ENCODE data around the gene PPT1.
"Not testable (repeated sequence)": the region's sequence is repeated elsewhere in the genome, so short reads cannot be mapped to it uniquely, and the experiment has no call there.

The PPT1 gene

DNA sequence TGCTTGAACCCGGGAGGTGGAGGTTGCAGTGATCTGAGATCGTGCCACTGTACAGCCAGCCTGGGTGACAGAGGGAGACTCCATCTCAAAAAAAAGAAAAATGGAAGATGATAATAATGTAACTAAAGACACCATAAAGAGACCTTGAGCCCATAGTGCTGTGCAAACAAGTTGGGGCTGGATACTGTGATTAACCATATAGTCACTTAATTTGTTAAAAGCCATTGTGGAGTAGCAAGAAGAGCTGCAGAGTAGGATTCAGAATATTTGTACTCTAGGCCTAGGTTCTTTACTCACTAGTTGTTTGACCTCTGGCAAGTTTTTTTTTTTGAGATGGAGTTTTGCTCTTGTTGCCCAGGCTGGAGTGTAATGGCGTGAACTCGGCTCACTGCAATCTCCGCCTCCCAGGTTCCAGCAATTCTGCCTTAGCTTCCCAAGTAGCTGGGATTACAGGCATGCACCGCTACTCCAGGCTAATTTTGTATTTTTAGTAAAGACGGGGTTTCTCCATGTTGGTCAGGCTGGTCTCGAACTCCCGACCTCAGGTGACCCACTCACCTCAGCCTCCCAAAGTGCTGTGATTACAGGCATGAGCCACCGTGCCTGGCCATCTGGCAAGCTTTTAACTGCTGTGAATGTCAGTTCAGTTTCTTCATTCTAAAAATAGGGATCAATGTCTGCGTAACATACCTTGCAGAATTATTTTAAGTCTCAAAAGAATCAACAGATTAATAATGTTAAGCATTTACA, 43.7 kb downstream of the PPT1 start:
- DNase-seq: no peak

- DNase-seq: no peak
Measured at GRCh38 chr1:40050863-40051262, 46.2 kb downstream of the PPT1 start.

- DNase-seq: peak; percentile 44
Measured at GRCh38 chr1:40049725-40050124, 47.3 kb downstream of the PPT1 start.

GRCh38 chr1:40047769-40048168, 49.3 kb downstream of the PPT1 start:
- no peak for DNase-seq

GRCh38 chr1:40047276-40047675, 49.8 kb downstream of the PPT1 start:
- no peak for DNase-seq

- DNase-seq: no peak
Measured at GRCh38 chr1:40045766-40046165, 51.3 kb downstream of the PPT1 start.

DNA sequence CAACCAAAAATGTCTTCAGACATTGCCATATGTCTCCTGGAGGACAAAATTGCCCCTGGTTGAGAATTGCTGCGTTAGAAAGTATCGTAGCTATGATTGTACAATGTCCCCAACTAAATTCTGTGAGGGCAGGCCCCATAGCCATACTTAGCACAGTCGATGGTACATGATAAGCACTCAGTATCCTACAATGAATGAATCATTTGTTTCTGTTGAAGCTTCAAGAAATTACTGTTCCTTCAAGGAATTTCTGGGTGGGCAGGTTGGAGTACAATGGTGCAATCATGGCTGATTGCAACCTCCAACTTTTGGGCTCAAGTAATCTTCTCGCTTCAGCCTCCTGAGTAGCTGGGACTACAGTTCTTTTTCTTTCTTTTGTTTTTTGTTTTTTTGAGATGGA, 51.9 kb downstream of the PPT1 start:
- no peak for DNase-seq

- no peak for DNase-seq
Measured at GRCh38 chr1:40044110-40044509, 52.9 kb downstream of the PPT1 start.

DNA sequence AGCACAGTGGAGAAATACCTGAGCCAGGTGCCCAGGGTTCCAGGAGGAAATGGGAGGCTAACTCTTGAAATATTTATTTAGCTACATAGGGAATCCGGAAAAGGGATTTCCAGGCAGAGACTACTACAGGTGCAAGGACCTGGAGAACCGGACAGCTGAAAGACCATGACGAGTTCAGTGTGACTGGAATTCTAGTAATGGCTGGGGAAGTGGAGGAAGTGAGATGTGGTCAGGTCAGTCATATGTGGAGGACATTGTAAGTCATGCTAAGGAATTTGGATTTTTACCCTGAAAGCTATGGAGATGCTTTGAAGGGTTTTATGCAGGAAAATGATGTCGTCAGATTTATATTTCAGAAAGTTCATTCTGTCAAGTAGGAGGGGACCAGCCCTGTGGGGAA, 54.7 kb downstream of the PPT1 start:
- no peak for DNase-seq

DNA sequence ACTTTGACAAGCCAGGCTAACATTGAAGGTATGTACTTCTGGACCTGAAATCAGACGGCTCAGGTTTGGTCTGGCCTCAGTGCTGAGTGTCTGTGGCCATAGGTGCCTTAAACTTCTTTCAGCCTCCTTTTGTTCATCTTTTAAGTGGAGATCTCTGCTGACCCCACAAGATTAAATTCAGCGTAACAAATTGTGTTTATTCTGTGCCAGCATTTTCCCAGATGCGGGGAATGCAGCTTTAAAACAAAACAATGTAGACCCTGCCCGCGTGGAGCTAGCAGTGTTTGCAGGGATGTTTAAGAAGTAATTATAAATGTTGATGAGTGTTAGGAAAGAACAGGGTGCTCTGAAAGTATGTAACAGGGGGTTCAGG, 55.6 kb downstream of the PPT1 start:
- DNase-seq: no peak

DNA sequence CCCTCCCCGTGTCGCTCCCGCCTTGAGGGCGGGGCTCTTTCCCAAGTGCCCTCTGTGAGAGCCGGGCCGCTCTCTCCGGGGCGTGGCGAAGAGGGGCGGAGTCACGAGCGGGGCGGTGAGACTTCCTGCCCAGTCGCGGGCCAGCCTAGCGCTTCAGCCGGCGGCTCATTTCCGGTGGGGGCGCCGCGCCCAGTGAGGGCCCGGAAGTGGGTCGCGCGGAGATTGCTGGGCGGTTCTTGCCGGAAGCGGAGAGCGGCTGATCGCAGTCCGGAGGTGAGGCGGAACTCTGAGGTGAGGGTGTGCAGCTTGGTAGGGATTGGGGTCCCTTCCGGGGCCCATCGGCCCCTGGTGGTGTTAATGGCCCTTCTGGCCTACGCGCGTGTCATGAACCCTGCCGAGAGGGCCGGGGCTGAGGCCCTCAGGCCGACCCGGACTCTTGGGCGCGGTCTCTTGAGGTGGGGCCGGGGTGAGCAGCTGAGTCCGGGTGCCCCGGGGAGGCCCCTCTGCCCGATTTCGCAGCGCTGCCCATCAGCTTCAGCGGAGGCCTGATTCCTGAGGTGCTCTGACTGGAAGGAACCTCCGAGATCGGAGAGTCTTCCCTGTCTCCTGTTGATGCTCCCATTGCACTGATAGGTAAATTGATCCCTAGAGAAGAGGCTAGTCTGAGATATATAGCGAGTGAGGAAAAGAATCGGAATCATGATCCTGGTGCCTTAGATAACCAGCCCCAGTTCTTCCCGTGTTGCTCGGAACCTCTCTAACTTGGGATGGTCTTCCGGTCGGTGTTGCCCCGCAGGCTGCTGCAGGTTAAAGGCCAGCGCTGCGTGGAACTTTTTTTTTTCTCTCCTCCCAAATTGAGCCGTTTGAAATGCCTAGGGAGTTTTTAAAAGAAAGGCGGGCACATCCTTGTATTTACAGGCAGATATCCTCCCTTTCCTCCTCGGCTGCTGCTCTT, 56.3 kb downstream of the PPT1 start, which contains the start of gene CAP1:
CAP1 (plus strand) TSS at position 219 of the 955 bp plus-strand sequence. CDS start 18,618 bp downstream, outside the sequence.
- DNase-seq: peak; percentile 100

- peak; percentile 86 for DNase-seq
Measured at GRCh38 chr1:40039757-40040510, 57.1 kb downstream of the PPT1 start.

- no peak for DNase-seq
Measured at GRCh38 chr1:40039245-40039756, 57.8 kb downstream of the PPT1 start.

- DNase-seq: no peak
Measured at GRCh38 chr1:40038697-40039096, 58.4 kb downstream of the PPT1 start.

- DNase-seq: not testable (repeated sequence)
Measured at GRCh38 chr1:40037254-40037653, 59.8 kb downstream of the PPT1 start.

GRCh38 chr1:40036574-40036973, 60.5 kb downstream of the PPT1 start:
- DNase-seq: no peak

DNA sequence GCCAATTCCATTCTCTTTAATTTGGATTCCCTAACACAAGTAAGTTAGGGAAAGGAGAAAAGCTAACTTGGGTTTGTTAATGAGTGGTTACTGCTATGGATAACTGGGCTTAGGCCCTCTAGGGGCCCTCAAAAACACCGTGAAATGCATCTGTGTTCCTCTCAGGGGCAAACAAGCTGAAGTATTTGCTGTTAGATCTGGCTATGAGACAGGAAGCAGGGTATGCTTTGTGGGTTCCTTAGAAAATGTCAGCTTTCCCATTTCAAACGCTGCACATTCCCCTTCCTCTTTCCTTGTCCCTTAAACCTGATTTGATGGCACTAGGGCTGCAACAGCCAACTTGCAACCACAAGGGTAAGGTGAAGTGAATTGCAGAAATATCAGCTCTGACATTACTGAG, 62.2 kb downstream of the PPT1 start:
- no peak for DNase-seq

- peak; percentile 55 for DNase-seq
Measured at GRCh38 chr1:40032240-40032891, 64.7 kb downstream of the PPT1 start.

DNA sequence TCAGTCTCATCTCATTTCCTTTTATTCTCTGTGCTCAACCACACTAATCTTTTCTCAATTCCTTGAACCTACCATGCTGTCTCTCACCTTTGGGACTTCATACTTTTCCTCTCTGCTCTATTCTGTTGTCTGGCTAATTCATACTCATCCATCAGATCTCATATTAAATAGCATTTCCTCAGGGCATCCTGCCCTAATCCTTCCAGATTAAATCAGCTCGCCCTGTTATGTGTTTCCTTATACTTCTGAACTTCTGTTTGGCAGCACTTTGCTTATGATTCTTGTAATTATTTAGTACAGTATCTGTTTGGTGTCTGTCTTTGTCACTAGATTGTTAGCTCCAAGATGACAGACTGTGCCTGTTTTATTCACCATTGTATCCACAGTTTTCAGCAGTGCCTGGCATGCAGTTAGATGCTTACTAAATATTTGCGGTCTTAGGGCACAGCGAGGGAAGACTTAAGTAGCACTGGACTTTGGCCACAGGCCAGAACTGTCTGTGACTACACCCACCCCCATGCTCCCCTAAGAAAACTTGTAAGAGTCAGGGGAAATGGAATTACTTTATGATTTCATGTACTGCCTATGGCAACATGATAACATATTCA, 66.4 kb downstream of the PPT1 start:
- DNase-seq: no peak

DNA sequence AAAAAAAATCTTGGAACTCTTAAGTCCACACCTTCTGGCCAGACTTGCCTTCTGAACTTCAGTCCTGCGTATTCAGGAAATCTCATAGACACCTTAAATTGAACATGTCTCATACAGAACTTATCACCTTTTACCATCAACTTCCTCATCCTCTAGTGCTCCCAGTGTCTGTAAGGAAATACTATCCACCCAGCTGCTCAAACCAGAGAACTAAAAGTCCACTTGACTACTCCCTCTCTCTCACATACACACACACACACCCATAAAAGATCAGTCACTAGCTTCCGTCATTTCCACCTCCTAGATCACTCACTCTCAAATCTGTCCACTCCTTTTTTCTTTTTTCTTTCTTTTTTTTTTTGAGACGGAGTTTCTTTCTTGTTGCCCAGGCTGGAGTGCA, 67.4 kb downstream of the PPT1 start:
- DNase-seq: no peak

GRCh38 chr1:40027647-40028046, 69.4 kb downstream of the PPT1 start:
- DNase-seq: no peak

DNA sequence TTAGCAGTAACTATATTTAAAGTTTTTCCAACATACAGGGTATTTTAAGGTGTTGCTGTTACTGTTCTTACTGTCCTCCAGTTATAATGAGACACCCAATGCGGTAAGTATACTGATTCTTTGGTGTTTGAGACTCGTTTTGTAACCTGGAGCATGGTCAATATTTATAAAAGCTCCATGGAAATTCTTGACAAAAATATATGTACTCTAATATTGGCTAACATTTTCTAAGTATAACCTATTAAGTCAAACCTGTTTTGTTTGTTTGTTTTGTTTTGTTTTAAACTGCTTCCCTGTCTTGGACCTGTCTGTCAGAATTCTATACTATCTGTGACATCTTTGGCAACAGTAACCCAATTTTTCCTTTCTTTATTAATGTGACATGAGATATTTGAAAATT, 72.4 kb downstream of the PPT1 start:
- DNase-seq: no peak
